ENCODE data around the gene FAIM2. TPM values are rescaled to one million over a fixed set of nuclear protein-coding genes. Genes with fewer than 3 reads are reported as not detected.
A peak's percentile ranks its signal among the peaks of the same experiment; 100 is the strongest.

The FAIM2 gene
- total and polyA plus RNA-seq, 11 donors, result 0.33 to 15.0 (median 5.0) TPM

GRCh38 chr12:49946086-49946485 lies 42.4 kb upstream of the FAIM2 start:
- WGBS, 4 donors, result 89 to 95% (median 91%) methylated on average over 9 of the region's 9 CpGs
- DNase-seq, result no peak
- no peak for ATAC-seq
- no peaks in the 10 kb centered on the region for H3K36me3 ChIP-seq
- no peak overlapping the region for H3K4me3 ChIP-seq
- peak overlapping the region in 2 of 12 donors; percentile 7 to 49 for H3K27ac ChIP-seq
- intact Hi-C loops (cut with DNase I), result loop anchor here in 4 of 10 donors (5.0 to 10.0 kb wide), 2 partner anchors 71 to 79 kb away; no protein-coding TSS in a partner anchor
- peaks cover 0 to 13% (median 5%) of the 10 kb centered on the region in 12 donors for H3K4me1 ChIP-seq
- H3K9me3 ChIP-seq, result no peaks in the 10 kb centered on the region
- peaks cover 0 to 7% (median 0%) of the 10 kb centered on the region in 9 donors for H3K27me3 ChIP-seq
- TF ChIP-seq POLR2A (IDR thresholded peaks at IDR 0.05) (no peak), CTCF (IDR thresholded peaks at IDR 0.05) (no peak)

GRCh38 chr12:49945394-49946080 lies 41.8 kb upstream of the FAIM2 start:
- Histone ChIP-seq H3K4me3 (peak overlapping the region in 9 of 12 donors; percentile 19 to 51 (median 39)), H3K27ac (peak overlapping the region in 6 of 12 donors; percentile 18 to 63 (median 45)), H3K36me3 (no peaks in the 10 kb centered on the region), H3K9me3 (no peaks in the 10 kb centered on the region), H3K4me1 (peaks cover 0 to 13% (median 5%) of the 10 kb centered on the region in 12 donors), H3K27me3 (peaks cover 0 to 2% (median 0%) of the 10 kb centered on the region in 9 donors)
- WGBS, 4 donors, result 9 to 16% (median 13%) methylated on average over 28 of the region's 28 CpGs
- TF ChIP-seq POLR2A (IDR thresholded peaks at IDR 0.05) (no peak), CTCF (IDR thresholded peaks at IDR 0.05) (peak; percentile 86 to 98 (median 90))
- DNase-seq, result peak; percentile 73 to 92 (median 85)
- intact Hi-C loops (cut with DNase I), result loop anchor here in 6 of 10 donors (1.0 to 10.0 kb wide), 4 partner anchors 71 to 78 kb away; no protein-coding TSS in a partner anchor
- peak; percentile 92 to 97 (median 96) for ATAC-seq

- H3K4me3 ChIP-seq, result peak overlapping the region in 1 of 12 donors; percentile 49
- H3K27ac ChIP-seq, result no peak overlapping the region
- peaks cover 0 to 13% (median 5%) of the 10 kb centered on the region in 12 donors for H3K4me1 ChIP-seq
- ATAC-seq (no peak), DNase-seq (no peak)
- H3K9me3 ChIP-seq, result no peaks in the 10 kb centered on the region
- TF ChIP-seq CTCF (IDR thresholded peaks at IDR 0.05) (no peak), POLR2A (IDR thresholded peaks at IDR 0.05) (no peak)
- intact Hi-C loops (cut with DNase I), result loop anchor here in 7 of 10 donors (1.0 to 10.0 kb wide), 4 partner anchors 70 to 77 kb away; no protein-coding TSS in a partner anchor
- no peaks in the 10 kb centered on the region for H3K27me3 ChIP-seq
- WGBS, 4 donors, result 87 to 97% (median 92%) methylated on average over 3 of the region's 3 CpGs
- no peaks in the 10 kb centered on the region for H3K36me3 ChIP-seq
These were observed 41.0 kb upstream of the FAIM2 start for GRCh38 chr12:49944718-49945117.

- Histone ChIP-seq H3K36me3 (no peaks in the 10 kb centered on the region), H3K4me1 (peaks cover 0 to 12% (median 5%) of the 10 kb centered on the region in 12 donors), H3K4me3 (no peak overlapping the region), H3K9me3 (no peaks in the 10 kb centered on the region), H3K27me3 (no peaks in the 10 kb centered on the region), H3K27ac (no peak overlapping the region)
- WGBS, 4 donors, result 87 to 94% (median 93%) methylated on average over 5 of the region's 5 CpGs
- DNase-seq, result no peak
- TF ChIP-seq CTCF (IDR thresholded peaks at IDR 0.05) (no peak), POLR2A (IDR thresholded peaks at IDR 0.05) (no peak)
- intact Hi-C loops (cut with DNase I), result loop anchor here in 3 of 10 donors (2.0 to 10.0 kb wide), 3 partner anchors 69 to 77 kb away; no protein-coding TSS in a partner anchor
- ATAC-seq, result no peak
These were observed 40.3 kb upstream of the FAIM2 start for GRCh38 chr12:49944046-49944445.

Data from heart left ventricle (tissue), 16 donors.